RPMI7951 (cell line): ENCODE results near the gene HOXB13. TPM values are rescaled to one million over a fixed set of nuclear protein-coding genes. Genes with fewer than 3 reads are reported as not detected.
A peak's percentile ranks its signal among the peaks of the same experiment; 100 is the strongest.
"Not testable (repeated sequence)": the region's sequence is repeated elsewhere in the genome, so short reads cannot be mapped to it uniquely, and the experiment has no call there.

ENCODE experiments used
- DNase-seq: peaks from one replicate; pipeline ENCODE4 v3.0.0-alpha.2; 2012; ENCODE audit warnings: low read depth
- total RNA-seq: library from RNA; depleted of rRNA; stranded (reverse); fragments of >200 nt; shearing (Covaris generic); gene quantifications from 2 replicates; pipeline ENCODE4 v1.2.3, GENCODE V29; 2014

The HOXB13 gene
- total RNA-seq, 1 experiment from 2014 or later = 5.4 TPM

DNA sequence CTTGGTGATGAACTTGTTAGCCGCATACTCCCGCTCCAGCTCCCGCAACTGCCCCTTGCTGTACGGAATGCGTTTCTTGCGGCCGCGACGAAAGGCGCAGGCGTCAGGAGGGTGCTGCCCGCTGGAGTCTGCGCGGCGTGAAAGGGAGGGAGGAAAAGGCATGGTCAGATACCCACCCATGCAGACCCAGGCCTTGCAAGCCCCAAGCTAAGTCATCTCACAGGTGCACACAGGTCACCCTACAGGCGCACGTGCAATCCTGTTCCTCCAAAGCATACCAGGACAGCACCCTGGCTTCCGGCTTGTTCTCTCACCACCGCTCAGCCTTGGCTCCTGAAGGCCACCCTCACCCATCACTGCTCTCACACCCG is 1.6 kb downstream of the HOXB13 start:
- no peak for DNase-seq

DNA sequence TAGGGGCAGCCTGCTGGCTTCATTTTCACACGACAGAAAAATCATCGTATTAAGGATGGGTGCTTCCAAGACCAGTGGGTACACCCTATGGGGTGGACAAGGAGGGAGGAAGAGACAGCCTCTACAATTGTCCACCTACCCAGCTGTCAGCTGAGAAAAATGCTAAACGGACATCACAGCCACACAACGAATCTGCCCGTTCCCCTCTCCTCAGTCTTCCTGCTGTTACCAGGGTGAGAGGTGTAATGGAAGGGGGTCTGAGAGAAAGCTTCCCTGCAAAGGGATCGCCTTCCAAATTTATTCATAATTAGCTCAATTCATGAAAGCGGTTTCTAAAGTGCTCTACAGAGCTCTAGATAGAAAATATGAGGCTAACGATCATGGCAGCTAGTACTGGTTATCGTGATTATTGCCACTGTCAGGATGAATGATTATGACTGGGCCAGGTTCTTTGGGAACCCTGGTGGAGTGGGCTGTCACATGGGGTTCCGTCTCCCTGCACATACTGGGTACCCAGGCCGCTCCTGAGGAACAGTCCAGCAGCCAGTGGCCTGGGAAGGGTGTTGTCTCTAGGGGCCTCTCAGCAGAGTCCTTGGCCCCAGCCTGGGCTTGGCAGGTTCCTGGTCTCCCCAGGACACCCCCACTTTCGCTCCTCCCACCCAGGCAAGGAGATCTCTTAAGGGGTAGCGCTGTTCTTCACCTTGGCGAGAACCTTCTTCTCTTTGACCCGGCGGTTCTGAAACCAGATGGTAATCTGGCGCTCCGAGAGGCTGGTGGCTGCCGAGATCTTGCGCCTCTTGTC is 2.2 kb downstream of the HOXB13 start:
- DNase-seq = no peak

DNA sequence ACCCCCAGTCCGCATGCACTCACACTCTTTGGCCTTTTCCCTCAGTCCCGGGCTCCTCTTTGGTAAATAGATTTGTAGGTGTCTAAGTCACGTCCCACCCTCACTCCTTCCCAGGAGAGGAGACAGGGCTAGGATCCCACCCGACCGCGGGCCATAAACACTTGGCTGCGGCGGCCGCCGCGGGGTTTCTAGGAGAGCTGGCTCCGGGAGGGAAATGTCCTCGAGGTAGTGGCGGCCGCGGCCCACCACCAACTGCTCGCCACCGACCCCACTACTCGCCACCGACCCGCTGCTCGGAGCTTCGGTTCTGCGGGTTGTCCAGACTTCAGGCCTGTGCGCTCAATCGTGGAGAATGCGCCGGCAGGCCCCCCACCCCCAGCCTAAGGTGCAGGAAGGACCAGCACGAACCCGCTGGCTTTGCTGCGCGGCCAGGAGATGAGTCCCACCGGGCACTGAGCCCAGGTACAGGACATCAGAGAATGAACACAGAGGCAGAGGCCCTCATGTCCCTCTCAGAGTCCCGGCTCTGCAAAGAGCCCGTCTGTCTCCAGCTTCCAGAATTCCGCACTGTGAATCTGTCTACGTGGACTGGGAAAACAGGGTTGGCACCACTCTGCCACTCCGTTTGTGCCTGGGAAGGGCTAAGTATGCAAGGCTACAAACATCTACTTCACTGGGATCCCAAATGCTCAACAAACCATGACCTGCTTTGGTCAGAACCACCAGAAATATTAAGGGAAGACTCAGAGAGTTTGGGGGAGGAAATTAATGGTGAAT is 3.1 kb downstream of the HOXB13 start:
- DNase-seq = no peak

DNA sequence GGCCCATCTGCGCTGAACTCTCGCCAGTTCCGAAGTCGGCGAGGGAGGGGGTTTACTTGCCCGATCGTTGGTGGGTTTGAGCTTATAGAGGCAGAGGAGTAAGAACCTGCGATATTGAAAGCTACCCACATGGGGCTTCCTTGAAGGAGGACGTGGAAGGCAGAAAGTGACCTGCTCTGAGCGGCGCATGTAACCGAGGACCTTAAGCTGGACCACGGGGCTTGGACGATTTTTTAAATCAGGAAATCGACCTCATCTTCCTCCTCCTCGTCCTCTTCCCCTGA is 3.6 kb downstream of the HOXB13 start:
- DNase-seq = no peak

DNA sequence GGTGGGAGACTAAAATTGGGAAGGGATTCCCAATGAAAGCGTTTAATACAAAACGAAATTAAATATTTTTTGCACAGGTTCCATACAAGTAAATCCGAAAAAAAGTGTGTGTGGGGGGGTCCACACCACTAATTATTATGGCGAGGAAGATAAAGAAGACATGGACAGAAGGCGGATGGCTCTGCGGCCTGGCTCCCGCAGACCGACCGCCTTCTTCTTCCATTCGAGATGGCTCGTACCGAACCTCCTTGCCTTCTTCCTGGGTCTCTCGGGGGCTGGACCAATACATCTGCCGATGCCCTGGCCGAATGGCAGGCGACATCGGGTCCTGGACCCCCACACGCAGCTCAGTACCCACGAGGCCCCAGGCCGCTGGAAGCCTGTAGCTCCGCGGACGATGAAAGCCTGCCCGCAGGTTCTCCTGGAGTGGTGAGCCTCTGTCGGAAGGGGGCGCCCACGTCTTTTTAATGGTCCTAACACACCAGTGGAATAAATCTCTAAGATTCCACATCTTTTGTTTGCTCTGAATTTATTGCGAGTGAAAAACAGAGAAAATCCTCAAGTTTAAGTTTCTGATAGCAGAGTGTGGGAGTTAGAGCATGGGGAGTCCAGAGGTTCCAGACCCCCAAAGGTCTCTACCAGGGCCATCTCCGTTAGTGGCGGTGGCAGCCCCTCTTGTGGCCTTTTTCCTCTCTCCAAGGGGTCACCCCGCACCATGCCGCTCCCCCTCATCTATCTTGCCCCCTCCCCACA is 4.1 kb downstream of the HOXB13 start:
- DNase-seq = peak; percentile 69

DNA sequence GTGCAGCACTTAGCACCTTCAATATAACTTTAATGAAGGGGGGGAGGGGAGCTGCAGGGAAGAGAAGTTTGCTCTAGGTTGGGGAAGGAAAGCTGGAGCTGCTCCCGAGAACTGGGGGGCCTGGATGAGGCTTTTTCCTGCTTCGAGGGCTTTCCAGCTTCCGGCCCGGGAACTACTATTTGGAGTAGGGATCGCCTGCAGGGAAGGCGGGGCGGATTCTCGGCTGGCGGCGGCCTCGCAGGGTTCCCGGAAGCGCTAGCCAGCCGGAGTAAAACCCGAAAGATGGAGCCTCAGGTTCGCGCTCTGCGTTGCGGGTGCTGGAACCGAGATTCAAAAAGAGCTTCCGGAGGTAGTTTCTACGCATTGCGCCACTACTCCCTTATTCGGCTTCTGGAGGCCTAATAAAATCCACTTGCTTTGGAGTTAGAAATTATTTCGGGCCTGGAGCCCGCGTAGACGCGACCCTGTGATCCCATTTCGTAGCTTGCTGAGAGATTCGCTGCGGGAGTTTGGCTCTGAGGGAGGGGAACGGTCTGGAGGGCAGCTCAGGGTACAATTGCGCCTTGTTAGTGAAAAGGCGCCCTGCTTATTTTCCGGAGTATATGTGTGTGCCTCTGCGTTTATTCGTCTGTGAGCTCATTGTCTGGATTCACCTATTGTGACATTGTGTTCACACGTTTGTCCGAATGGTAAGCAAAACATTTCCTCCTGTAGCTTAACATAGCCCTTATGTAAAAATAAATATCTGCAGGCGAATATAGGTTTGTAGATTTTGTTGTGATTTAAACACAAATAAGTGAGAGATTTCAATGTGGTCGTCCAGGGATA is 4.9 kb downstream of the HOXB13 start:
- peak; percentile 63 for DNase-seq

DNA sequence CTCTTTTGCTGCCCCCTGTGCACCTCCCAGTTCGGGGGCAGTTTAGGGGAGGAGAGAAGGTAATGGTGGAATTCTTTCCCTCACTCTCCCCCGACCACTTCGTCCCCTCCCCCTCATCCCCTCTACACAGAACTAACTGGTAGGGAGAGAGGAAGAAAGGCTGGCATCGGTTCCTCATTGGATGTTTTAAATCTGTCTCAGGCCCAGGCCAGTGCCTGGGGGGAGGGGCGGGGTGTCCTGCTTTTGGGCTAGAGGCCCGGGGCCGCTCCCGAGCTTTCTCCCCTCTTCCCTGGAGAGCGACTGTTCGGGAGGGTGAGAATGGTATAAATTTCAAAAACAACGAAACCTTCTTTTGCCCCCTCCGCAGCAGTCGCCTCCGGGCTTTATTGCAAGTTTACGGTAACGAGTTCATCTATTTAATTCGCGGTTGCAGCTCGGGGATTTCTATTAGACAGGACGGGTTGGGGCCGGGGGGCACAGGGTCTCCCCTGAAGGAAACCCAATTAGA is 5.6 kb downstream of the HOXB13 start, which contains the start of gene PRAC2:
Gene PRAC2 (plus strand): TSS at position 271 of the 508 bp plus-strand sequence. CDS start 1,226 bp downstream, outside the sequence.
- DNase-seq = peak; percentile 28

DNA sequence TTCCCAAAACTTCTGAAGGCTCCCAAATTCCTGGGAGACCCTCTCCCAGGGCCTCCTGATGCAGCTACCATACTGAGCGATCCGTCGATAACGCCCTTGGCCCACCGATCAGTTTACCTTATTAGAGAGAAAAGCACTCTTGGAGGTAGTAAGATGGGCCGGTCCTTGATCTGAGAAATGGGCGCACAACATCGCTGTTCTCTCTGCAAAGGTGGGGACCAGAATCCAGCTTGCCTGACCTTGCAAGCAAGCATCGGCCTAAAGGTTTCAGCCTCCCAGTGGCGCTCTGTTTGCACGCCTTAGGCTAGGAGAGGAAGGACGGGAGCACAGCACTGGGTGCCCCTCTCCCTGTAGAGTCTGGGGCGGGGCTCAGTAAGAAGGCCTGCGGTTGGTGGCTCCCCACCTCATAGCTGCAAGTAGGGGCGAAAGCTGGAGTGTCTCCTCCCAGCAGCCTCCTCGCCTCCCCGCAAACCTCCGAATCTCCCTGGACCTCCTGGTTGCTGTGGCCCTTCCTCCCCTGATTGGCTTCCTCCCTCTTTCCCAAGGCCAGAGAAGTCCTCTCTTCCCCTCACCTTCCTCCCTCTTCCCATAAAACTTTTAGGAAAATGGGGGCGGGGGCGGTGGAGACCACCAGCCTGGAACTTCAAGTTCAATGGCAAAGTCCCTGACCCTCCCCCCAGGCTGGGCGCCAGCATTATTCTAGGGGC is 6.2 kb downstream of the HOXB13 start, which contains the start of gene PRAC1:
Gene PRAC1 (minus strand): TSS at position 318 of the 707 bp plus-strand sequence. CDS start 126 bp downstream, at position 192.
- no peak for DNase-seq

DNA sequence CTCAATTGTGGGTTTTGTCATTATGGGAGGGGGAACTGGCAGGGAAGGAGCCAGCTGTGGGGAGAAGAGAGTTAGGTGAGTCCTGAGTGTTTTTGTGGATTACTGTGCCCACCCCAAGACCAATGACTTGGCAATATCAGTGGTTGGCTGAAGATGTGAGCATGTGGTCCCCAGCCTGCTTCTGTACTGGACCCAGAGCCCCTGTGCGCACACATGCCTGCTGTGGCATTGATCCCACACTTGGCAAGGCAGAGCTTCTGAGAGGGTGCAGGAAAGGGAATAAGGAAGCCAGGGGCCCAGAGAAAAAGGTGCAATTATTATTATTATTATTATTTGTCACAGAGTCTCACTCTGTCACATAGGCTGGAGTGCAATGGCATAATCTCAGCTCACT is 7.5 kb downstream of the HOXB13 start:
- no peak for DNase-seq

DNA sequence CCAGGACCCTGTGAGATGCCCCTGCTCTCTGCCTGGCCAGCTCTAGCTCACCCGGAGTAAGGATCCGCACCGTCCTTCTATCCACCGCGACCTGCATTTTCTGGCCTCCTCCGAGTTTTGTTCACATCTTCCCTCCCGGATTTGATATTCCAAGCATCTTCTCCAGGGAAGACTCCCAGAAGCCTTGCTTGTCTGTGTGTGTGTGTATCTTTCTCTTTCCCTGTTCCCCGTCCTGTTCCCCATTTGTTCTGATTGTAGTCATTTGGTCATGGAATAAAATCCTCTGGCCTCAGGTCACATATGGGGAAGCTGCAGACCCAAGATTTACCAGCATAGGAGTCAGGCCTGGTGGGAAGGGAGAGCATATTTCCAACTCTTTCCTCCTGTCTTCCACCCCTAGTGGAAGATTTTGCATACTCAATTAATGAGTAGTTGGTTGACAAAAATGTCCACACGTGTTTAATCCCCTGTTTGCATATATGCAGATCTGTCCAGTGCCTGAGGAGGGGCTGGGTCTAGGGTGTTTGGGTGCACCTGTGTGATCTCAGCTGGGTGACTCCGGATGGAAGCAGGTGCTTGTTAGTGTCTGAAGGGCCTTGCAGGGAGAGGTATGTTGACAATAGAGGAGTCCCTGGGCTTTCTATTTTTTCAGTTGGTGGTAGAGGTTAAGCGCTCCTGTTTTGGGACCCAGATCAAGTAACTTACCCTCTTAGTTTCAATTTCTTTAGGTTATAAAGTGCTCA is 8.1 kb downstream of the HOXB13 start:
- no peak for DNase-seq

DNA sequence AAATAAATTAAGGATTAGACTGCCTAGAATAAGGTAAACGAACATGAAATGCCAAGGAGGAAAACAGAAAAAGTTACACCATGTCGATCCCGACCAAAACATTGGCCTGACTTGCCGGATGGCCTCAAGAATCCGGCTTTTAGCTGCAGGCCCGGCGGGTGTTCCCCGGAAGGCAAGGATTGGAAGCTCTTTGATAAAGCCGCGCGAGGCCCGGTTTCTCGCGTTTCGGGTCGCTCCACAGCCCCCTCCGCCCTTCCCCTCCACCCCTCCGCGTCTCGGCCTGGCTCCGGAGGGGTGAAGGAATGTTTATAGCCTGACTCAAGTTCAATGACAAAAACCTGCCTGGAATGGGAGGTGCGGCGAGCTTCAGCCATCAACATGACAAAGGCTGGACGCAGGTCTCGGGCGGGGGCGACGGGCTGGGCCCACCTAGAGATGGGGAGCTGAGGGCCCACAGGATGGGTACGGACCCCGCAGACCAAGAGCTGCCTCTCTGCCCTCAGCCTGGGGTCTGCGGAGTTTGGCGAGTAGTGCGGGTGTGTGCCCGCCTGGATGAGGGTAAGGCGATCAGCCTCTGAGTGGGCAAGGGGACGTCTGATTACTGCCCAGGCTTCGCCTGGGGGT is 8.8 kb downstream of the HOXB13 start:
- DNase-seq = no peak

DNA sequence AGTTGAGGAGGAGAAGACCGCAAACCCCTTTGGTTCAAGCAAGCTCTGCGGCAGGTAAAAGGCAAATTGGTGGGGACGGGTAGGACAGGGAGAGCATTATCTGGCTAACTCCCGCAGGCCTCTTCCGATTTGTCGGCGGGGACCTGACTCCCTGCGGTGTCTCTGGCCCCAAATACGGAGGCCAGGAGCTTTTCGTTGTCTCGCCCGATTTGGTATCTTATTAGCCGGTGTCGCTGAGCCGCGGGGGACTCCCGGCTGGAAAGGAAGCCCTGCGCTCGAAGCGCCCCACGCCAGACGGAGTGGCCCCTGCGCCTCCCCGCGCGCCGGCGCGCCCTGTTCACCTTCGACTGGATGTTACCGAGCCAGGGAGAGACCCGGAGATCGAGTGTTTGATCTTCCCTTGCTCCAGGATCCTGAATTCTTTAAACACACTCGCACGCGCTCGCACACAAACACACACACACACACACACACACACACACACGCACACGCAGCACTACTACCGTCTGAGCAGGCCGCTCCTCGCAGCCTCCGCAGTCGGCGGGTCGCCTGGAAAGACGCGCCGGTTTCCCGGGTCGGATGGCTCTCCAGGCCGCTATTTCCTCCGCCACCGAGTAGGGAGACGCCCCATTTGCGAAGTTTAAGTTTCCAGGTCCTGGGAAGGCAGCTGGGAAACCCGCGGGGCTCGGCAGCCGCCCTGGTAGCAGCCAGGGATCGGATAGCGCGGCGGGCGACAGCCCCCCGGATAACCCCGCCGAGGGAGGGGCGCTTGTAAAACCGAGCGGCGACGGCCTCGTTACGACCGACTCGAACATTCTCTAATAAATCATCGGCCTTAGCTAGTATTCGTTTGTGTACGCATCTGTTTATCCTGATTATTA is 9.5 kb downstream of the HOXB13 start:
- no peak for DNase-seq

DNA sequence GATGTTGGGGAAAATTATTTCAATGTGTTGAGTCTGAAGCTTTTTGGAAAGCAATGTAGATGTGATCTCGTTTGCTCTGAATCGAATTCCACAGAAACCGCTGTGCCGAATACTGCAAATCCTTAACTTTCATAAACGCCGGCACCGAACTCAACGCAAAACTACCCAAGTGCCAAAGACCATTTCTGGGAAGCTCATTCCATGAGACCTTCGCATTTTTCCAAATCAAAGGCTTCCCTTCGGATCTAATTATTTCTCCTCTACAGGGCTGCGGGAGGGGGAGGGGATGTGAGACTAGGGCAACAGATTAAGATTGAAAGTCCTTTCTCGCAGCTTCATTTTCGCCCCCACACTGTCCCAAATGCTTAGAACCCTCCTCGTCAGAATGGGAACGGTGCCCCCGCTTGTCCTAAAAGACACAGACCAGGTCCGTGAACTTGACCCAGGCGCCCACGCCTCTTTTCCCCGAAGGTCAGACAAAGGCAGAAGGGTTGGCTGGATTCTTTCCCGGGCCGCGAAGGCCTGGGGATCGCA is 10.3 kb downstream of the HOXB13 start:
- peak; percentile 8 for DNase-seq

DNA sequence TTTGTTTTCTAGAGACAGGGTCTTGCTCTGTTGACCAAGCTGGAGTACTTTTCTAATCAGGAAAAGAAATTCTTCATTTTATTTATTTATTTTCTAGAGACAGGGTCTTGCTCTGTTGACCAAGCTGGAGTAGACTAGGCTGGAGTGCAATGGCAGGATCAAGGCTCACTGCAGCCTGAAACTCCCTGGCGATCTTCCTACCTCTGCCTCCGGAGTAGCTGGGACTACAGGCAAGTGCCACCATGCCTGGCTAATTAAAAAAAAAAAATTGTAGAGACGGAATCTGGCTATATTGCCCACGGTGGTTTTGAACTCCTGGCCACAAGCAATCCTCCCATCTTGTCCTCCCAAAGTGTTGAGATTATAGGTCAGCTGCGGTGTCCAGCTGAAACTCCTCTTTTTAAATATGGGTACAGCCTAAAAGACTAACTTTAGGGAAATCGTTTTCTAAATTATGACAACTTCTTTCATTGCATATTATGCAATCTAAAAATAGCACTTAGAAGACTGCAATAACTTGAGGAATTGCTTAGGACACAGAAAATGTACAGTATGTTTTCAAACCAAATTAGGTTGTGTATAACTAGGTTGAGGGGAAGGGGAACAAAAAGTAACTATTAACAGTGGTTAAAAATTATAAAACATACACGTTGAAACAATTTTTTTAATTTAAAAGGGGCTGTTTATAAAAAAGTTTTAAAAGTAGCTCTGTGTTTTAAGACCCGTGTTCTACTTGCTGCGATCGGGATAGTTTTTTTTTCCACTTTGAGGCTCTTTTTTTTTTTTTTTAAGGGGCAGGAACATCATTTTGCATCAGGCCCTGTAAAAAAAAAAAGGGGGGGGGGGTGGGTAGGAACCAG is 11.0 kb downstream of the HOXB13 start:
- DNase-seq = no peak

DNA sequence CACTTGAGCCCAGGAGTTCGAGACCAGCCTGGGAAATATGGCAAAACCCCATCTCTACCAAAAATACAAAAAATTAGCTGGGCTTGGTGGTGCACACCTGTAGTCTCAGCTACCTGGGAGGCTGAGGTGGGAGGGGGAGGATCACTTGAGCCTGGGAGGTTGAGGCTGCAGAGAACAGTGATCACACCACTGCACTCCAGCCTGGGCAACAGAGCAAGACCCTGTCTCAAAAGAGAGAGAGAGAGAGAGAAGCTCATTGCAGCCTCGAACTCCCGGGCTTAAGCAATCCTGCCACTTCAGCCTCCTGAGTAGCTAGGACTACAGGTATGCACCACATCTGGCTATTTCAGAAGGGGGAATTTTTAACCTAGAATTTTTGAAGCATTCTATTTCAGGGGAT is 12.0 kb downstream of the HOXB13 start:
- not testable (repeated sequence) for DNase-seq

DNA sequence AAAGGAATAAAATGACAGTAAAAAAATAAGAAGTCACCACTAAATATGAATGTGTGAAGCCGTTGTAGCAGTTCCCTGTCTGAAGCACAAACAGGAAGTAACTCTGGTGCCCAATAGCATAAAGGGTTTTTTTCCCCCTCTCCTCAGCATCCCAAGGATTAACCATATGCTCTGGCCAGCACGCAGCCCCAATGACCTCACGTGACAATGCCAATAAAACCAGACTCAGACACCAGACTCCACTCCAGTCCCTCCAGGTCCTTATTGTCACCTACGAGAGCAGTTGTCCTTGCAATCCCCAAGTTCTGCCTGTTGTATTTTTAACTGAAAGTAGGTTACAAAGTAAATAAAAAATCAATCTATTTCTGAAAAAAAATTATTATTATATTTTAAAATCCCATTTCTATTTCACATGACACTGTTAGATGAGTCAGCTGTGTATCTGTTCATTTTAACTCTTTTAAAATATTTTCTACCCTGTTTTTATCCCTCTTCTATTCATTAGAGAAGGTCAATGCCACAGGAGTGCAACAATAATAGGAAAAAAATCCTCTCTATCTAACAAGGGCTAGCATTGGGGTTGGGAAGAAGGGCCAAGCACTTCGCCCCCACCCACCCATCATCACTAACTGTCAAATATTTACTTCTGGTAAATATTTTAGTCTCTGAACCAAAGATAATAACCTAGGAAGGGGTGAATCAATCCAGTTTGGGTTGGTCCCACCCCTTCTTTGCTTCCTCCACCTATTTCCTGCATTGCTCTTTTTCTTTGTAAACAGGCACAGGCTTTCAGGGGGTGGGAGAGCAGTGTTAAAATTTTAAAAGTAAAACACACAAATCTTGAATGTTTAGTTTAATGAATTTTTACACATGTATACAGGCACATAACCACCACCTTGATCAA is 12.8 kb downstream of the HOXB13 start:
- DNase-seq = no peak
